GM12873 (cell line): ENCODE data around the gene ENPEP.

Experiments used
- CTCF ChIP-seq: IDR thresholded peaks from 2 replicates; pipeline ENCODE4 v1.5.1; 2012; ENCODE audit warnings: low read depth, mild to moderate bottlenecking, moderate library complexity, low read length, control low read depth; ENCODE audit not compliant: insufficient read depth; ENCODE audit errors: missing control alignments

ENPEP gene

GRCh38 chr4:110492522-110492921 is 16.6 kb downstream of the ENPEP start:
- TF ChIP-seq CTCF, result no peak

GRCh38 chr4:110493520-110493919 is 17.6 kb downstream of the ENPEP start:
- TF ChIP-seq CTCF, result no peak

GRCh38 chr4:110498420-110498819 is 22.5 kb downstream of the ENPEP start:
- no peak for TF ChIP-seq CTCF

- no peak for TF ChIP-seq CTCF
Observed at GRCh38 chr4:110499126-110499525, 23.2 kb downstream of the ENPEP start.

GRCh38 chr4:110501826-110502225 is 25.9 kb downstream of the ENPEP start:
- no peak for TF ChIP-seq CTCF

- TF ChIP-seq CTCF, result no peak
Observed at GRCh38 chr4:110503270-110504083, 27.5 kb downstream of the ENPEP start.

GRCh38 chr4:110504084-110504435 is 28.1 kb downstream of the ENPEP start:
- no peak for TF ChIP-seq CTCF
